SW480 (cell line): ENCODE measurements around the gene MEPE.

Experiments
- DNase-seq: peaks from one replicate; pipeline ENCODE4 v3.0.0-alpha.2; 2016; ENCODE audit warnings: low spot score

The MEPE gene

GRCh38 chr4:87840149-87840548 lies 7.4 kb downstream of the MEPE start:
- DNase-seq: no peak

- peak; percentile 11 for DNase-seq
Observed at GRCh38 chr4:87843936-87844335, 11.2 kb downstream of the MEPE start.

GRCh38 chr4:87844452-87844851 lies 11.7 kb downstream of the MEPE start:
- DNase-seq: no peak

GRCh38 chr4:87846226-87846625 lies 13.5 kb downstream of the MEPE start:
- no peak for DNase-seq

GRCh38 chr4:87848622-87849351 lies 16.0 kb downstream of the MEPE start:
- DNase-seq: peak; percentile 68

GRCh38 chr4:87849612-87850011 lies 16.8 kb downstream of the MEPE start:
- DNase-seq: no peak

- no peak for DNase-seq
Observed at GRCh38 chr4:87851332-87851731, 18.6 kb downstream of the MEPE start.

- DNase-seq: no peak
Observed at GRCh38 chr4:87851953-87852352, 19.2 kb downstream of the MEPE start.

- DNase-seq: peak; percentile 47
Observed at GRCh38 chr4:87853108-87853507, 20.3 kb downstream of the MEPE start.

- DNase-seq: no peak
Observed at GRCh38 chr4:87853891-87854290, 21.1 kb downstream of the MEPE start.

- DNase-seq: no peak
Observed at GRCh38 chr4:87855559-87855958, 22.8 kb downstream of the MEPE start.

- no peak for DNase-seq
Observed at GRCh38 chr4:87856816-87857215, 24.0 kb downstream of the MEPE start.

- DNase-seq: no peak
Observed at GRCh38 chr4:87857789-87858188, 25.0 kb downstream of the MEPE start.

- DNase-seq: no peak
Observed at GRCh38 chr4:87862236-87862635, 29.5 kb downstream of the MEPE start.

- DNase-seq: no peak
Observed at GRCh38 chr4:87863486-87863885, 30.7 kb downstream of the MEPE start.

GRCh38 chr4:87864321-87864720 lies 31.6 kb downstream of the MEPE start:
- DNase-seq: no peak

GRCh38 chr4:87865288-87865687 lies 32.5 kb downstream of the MEPE start:
- DNase-seq: no peak

GRCh38 chr4:87865960-87866598 lies 33.3 kb downstream of the MEPE start:
- peak; percentile 42 for DNase-seq

GRCh38 chr4:87868522-87868921 lies 35.8 kb downstream of the MEPE start:
- DNase-seq: no peak

GRCh38 chr4:87872028-87872427 lies 39.3 kb downstream of the MEPE start:
- DNase-seq: no peak

GRCh38 chr4:87875191-87875590 lies 42.4 kb downstream of the MEPE start:
- DNase-seq: no peak

- no peak for DNase-seq
Observed at GRCh38 chr4:87880106-87880505, 47.3 kb downstream of the MEPE start.

GRCh38 chr4:87881115-87881514 lies 48.3 kb downstream of the MEPE start:
- DNase-seq: no peak

GRCh38 chr4:87882321-87882720 lies 49.6 kb downstream of the MEPE start:
- no peak for DNase-seq
